ENCODE measurements around the gene GALR3. TPM values are rescaled to one million over a fixed set of nuclear protein-coding genes. Genes with fewer than 3 reads are reported as not detected.

Gene GALR3
- total and polyA plus RNA-seq, 4 donors: not detected

DNA sequence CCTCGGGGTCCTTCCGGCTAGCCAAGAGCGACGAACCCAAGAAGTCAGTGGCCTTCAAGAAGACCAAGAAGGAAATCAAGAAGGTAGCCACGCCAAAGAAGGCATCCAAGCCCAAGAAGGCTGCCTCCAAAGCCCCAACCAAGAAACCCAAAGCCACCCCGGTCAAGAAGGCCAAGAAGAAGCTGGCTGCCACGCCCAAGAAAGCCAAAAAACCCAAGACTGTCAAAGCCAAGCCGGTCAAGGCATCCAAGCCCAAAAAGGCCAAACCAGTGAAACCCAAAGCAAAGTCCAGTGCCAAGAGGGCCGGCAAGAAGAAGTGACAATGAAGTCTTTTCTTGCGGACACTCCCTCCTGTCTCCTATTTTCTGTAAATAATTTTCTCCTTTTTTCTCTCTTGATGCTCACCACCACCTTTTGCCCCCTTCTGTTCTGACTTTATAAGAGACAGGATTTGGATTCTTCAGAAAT lies 17.3 kb upstream of the GALR3 start:
- WGBS: 44% methylated on average over 10 of the region's 10 CpGs

DNA sequence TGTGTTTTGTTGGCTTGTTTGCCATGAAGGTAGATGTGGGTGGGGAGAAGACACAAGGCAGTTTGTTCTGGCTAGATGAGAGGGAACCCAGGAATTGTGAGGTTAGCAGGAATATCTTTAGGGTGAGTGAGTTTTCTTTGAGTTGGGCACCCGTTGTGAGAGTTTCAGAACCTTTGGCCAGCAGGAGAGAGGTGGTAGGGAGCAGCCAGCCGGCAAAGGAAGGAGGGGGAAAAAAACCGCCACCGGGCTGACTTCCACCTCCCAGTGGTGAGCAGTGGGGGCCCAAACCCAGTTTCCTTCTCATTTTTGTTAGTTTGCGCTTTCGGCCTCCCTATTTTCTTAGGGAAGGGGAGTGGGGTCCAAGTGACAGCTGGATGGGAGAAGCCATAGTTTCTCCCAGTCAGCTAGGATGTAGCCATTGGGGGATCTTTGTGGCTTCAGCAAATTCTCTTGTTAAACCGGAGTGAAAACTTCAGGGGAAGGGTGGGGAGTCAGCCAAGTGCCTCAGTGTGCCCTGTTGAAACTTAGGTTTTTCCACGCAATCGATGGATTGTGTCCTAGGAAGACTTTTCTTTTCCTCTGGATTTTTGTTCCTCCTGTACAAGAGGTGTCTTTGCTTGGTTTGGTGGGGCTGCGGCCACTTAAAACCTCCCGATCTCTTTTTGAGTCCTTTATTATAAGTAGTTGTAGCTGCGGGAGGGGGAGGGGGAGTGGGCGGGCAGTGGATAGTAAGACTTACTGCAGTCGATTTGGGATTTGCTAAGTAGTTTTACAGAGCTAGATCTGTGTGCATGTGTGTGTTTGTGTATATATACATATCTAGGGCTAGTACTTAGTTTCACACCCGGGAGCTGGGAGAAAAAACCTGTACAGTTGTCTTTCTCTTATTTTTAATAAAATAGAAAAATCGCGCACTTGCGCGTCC lies 16.5 kb upstream of the GALR3 start:
- H3K4me1 ChIP-seq (ENCODE audit: control insufficient read depth in 4 of 4, insufficient read depth in 4 of 4, low read length in 3 of 4): peaks cover 11 to 58% (median 49%) of the 10 kb centered on the region in 4 donors

More for the DNA sequence above, 17.3 kb upstream of the GALR3 start:
- Histone ChIP-seq H3K9ac (ENCODE audit: low read depth in 1 of 2, low read length in 2 of 2) (peak overlapping the region; percentile 17 to 77), H3K36me3 (ENCODE audit: control insufficient read depth in 4 of 4, insufficient read depth in 3 of 4, low read depth in 1 of 4, low read length in 3 of 4) (no peaks in the 10 kb centered on the region), H3K9me3 (ENCODE audit: control insufficient read depth in 4 of 4, low read length in 3 of 4) (no peaks in the 10 kb centered on the region), H3K4me3 (ENCODE audit: low read depth in 1 of 3, low read length in 3 of 3) (peak overlapping the region; percentile 55 to 91 (median 61)), H3K27ac (ENCODE audit: low read depth in 1 of 2, low read length in 2 of 2) (peak overlapping the region; percentile 71 to 89), H3K27me3 (ENCODE audit: control insufficient read depth in 4 of 4, insufficient read depth in 4 of 4, low read length in 3 of 4) (no peaks in the 10 kb centered on the region), H3K4me1 (ENCODE audit: control insufficient read depth in 4 of 4, insufficient read depth in 4 of 4, low read length in 3 of 4) (peaks cover 11 to 58% (median 49%) of the 10 kb centered on the region in 4 donors)
- no peak for DNase-seq (ENCODE audit: low spot score)
- TF ChIP-seq RXRA (IDR thresholded peaks at IDR 0.05): no peak
- TF ChIP-seq HNF4A (conservative IDR thresholded peaks at IDR 0.05): peak in 1 of 2 donors; percentile 33
- no peak for TF ChIP-seq YY1 (IDR thresholded peaks at IDR 0.05)

More for the DNA sequence above, 16.5 kb upstream of the GALR3 start:
- H3K9ac ChIP-seq (ENCODE audit: low read depth in 1 of 2, low read length in 2 of 2): peak overlapping the region; percentile 59 to 77
- H3K4me3 ChIP-seq (ENCODE audit: low read depth in 1 of 3, low read length in 3 of 3): peak overlapping the region; percentile 59 to 91 (median 61)
- no peaks in the 10 kb centered on the region for H3K36me3 ChIP-seq (ENCODE audit: control insufficient read depth in 4 of 4, insufficient read depth in 3 of 4, low read depth in 1 of 4, low read length in 3 of 4)
- H3K27ac ChIP-seq (ENCODE audit: low read depth in 1 of 2, low read length in 2 of 2): peak overlapping the region; percentile 71 to 89
- H3K27me3 ChIP-seq (ENCODE audit: control insufficient read depth in 4 of 4, insufficient read depth in 4 of 4, low read length in 3 of 4): no peaks in the 10 kb centered on the region
- under 1% methylated on average over 19 of the region's 19 CpGs for WGBS
- no peaks in the 10 kb centered on the region for H3K9me3 ChIP-seq (ENCODE audit: control insufficient read depth in 4 of 4, low read length in 3 of 4)
- peak; percentile 64 for DNase-seq (ENCODE audit: low spot score)
- TF ChIP-seq TAF1 (conservative IDR thresholded peaks at IDR 0.05) (no peak), HNF4A (conservative IDR thresholded peaks at IDR 0.05) (no peak), FOXA1 (IDR thresholded peaks at IDR 0.05) (no peak), GABPA (IDR thresholded peaks at IDR 0.05 in 1 of 2, conservative IDR thresholded peaks at IDR 0.05 in 1 of 2) (no peak), YY1 (IDR thresholded peaks at IDR 0.05) (no peak), HNF4G (IDR thresholded peaks at IDR 0.05) (no peak), EGR1 (IDR thresholded peaks at IDR 0.05; ENCODE audit: low read depth in 2 of 2) (no peak), JUND (IDR thresholded peaks at IDR 0.05) (no peak), RXRA (IDR thresholded peaks at IDR 0.05) (no peak)
- TF ChIP-seq, protein P1, sequence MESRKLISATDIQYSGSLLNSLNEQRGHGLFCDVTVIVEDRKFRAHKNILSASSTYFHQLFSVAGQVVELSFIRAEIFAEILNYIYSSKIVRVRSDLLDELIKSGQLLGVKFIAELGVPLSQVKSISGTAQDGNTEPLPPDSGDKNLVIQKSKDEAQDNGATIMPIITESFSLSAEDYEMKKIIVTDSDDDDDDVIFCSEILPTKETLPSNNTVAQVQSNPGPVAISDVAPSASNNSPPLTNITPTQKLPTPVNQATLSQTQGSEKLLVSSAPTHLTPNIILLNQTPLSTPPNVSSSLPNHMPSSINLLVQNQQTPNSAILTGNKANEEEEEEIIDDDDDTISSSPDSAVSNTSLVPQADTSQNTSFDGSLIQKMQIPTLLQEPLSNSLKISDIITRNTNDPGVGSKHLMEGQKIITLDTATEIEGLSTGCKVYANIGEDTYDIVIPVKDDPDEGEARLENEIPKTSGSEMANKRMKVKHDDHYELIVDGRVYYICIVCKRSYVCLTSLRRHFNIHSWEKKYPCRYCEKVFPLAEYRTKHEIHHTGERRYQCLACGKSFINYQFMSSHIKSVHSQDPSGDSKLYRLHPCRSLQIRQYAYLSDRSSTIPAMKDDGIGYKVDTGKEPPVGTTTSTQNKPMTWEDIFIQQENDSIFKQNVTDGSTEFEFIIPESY (IDR thresholded peaks at IDR 0.05): no peak
- TF ChIP-seq, protein P2, sequence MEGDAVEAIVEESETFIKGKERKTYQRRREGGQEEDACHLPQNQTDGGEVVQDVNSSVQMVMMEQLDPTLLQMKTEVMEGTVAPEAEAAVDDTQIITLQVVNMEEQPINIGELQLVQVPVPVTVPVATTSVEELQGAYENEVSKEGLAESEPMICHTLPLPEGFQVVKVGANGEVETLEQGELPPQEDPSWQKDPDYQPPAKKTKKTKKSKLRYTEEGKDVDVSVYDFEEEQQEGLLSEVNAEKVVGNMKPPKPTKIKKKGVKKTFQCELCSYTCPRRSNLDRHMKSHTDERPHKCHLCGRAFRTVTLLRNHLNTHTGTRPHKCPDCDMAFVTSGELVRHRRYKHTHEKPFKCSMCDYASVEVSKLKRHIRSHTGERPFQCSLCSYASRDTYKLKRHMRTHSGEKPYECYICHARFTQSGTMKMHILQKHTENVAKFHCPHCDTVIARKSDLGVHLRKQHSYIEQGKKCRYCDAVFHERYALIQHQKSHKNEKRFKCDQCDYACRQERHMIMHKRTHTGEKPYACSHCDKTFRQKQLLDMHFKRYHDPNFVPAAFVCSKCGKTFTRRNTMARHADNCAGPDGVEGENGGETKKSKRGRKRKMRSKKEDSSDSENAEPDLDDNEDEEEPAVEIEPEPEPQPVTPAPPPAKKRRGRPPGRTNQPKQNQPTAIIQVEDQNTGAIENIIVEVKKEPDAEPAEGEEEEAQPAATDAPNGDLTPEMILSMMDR (IDR thresholded peaks at IDR 0.05; ENCODE audit: low read depth, low read length, missing input control): no peak
- TF ChIP-seq, protein P3, sequence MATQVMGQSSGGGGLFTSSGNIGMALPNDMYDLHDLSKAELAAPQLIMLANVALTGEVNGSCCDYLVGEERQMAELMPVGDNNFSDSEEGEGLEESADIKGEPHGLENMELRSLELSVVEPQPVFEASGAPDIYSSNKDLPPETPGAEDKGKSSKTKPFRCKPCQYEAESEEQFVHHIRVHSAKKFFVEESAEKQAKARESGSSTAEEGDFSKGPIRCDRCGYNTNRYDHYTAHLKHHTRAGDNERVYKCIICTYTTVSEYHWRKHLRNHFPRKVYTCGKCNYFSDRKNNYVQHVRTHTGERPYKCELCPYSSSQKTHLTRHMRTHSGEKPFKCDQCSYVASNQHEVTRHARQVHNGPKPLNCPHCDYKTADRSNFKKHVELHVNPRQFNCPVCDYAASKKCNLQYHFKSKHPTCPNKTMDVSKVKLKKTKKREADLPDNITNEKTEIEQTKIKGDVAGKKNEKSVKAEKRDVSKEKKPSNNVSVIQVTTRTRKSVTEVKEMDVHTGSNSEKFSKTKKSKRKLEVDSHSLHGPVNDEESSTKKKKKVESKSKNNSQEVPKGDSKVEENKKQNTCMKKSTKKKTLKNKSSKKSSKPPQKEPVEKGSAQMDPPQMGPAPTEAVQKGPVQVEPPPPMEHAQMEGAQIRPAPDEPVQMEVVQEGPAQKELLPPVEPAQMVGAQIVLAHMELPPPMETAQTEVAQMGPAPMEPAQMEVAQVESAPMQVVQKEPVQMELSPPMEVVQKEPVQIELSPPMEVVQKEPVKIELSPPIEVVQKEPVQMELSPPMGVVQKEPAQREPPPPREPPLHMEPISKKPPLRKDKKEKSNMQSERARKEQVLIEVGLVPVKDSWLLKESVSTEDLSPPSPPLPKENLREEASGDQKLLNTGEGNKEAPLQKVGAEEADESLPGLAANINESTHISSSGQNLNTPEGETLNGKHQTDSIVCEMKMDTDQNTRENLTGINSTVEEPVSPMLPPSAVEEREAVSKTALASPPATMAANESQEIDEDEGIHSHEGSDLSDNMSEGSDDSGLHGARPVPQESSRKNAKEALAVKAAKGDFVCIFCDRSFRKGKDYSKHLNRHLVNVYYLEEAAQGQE (IDR thresholded peaks at IDR 0.05): no peak
- TF ChIP-seq, protein P4, sequence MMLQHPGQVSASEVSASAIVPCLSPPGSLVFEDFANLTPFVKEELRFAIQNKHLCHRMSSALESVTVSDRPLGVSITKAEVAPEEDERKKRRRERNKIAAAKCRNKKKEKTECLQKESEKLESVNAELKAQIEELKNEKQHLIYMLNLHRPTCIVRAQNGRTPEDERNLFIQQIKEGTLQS (IDR thresholded peaks at IDR 0.05): no peak
